H1 (cell line): ENCODE measurements around the gene ASB16. TPM values are rescaled to one million over a fixed set of nuclear protein-coding genes. Genes with fewer than 3 reads are reported as not detected.

ENCODE experiments used
- CTCF ChIA-PET: fragments of 300-600 bp; sonication (Branson Sonifier 250); formaldehyde crosslinking; loops from one replicate; lab custom pipeline; 2021; ENCODE audit not compliant: partially characterized antibody; lab: Charles Lee
- POLR2A ChIA-PET: fragments of 300-600 bp; sonication (Branson Sonifier 250); formaldehyde crosslinking; loops from one replicate; lab custom pipeline; 2021; ENCODE audit warnings: inconsistent platforms; ENCODE audit not compliant: partially characterized antibody; lab: Charles Lee
- DNase-seq, 2 experiments: peaks; one replicate each; pipeline versions ENCODE4 v3.0.0 to v3.0.0-alpha.2; 2010 to 2022; ENCODE audit warnings: low spot score in 2 of 2, low read depth in 1 of 2, mixed read lengths in 1 of 2
- FAIRE-seq: peaks from 2 replicates; lab custom pipeline; 2011; peaks lifted over from hg19 to GRCh38; lab: Jason Lieb, UNC
- H2AFZ ChIP-seq: 2 replicates; pipeline ENCODE4 v1.8.1; 2012; ENCODE audit warnings: low read length, inconsistent platforms
- H2AK5ac ChIP-seq: 2 replicates; pipeline ENCODE4 v1.6.1; 2013; ENCODE audit warnings: low read depth, low read length
- H2BK120ac ChIP-seq: replicated peaks from 2 replicates; pipeline ENCODE3; 2013; ENCODE audit warnings: low read depth, low read length, inconsistent platforms
- H2BK12ac ChIP-seq: 2 replicates; pipeline ENCODE4 v1.6.1; 2013; ENCODE audit warnings: low read depth, low read length
- H2BK15ac ChIP-seq: 2 replicates; pipeline ENCODE4 v1.6.1; 2013; ENCODE audit warnings: low read length
- H2BK20ac ChIP-seq: 2 replicates; pipeline ENCODE4 v1.6.1; 2013; ENCODE audit warnings: low read length
- H2BK5ac ChIP-seq: 2 replicates; pipeline ENCODE4 v1.6.1; 2013; ENCODE audit warnings: low read depth, low read length
- H3K14ac ChIP-seq: 2 replicates; pipeline ENCODE4 v1.6.1; 2013; ENCODE audit warnings: inconsistent platforms; ENCODE audit not compliant: insufficient read length
- H3K18ac ChIP-seq: 2 replicates; pipeline ENCODE4 v1.6.1; 2013; ENCODE audit warnings: low read length; ENCODE audit errors: extremely low read depth
- H3K23ac ChIP-seq: 2 replicates; pipeline ENCODE4 v1.6.1; 2013; ENCODE audit warnings: inconsistent platforms; ENCODE audit not compliant: insufficient read length
- H3K23me2 ChIP-seq: 2 replicates; pipeline ENCODE4 v1.6.1; 2013; ENCODE audit warnings: low read depth, low read length
- H3K27ac ChIP-seq: 2 replicates; pipeline ENCODE4 v1.6.1; 2011; ENCODE audit warnings: low read depth, low read length, inconsistent platforms
- H3K27me3 ChIP-seq, 4 experiments: replicated peaks in 1 of 4; 1 replicate in 1 of 4; 2 replicates in 3 of 4; pipeline versions ENCODE4 v1.6.1 to v1.8.1; 2011 to 2013; ENCODE audit warnings: low read length in 3 of 4, mild to moderate bottlenecking in 3 of 4, inconsistent platforms in 2 of 4, mixed read lengths in 2 of 4, moderate library complexity in 1 of 4; ENCODE audit not compliant: control insufficient read depth in 3 of 4, insufficient read depth in 3 of 4; ENCODE audit errors: extremely low read depth in 1 of 4
- H3K36me3 ChIP-seq, 4 experiments: 2 replicates each; pipeline versions ENCODE4 v1.6.1 to v1.8.1; 2011 to 2013; ENCODE audit warnings: mild to moderate bottlenecking in 4 of 4, low read length in 3 of 4, moderate library complexity in 2 of 4, control low read depth in 1 of 4, inconsistent platforms in 1 of 4; ENCODE audit not compliant: insufficient read depth in 4 of 4, control insufficient read depth in 2 of 4
- H3K4ac ChIP-seq: replicated peaks from 2 replicates; pipeline ENCODE3; 2013; ENCODE audit warnings: low read length, low read depth, mixed read lengths, inconsistent platforms; ENCODE audit not compliant: insufficient read length
- H3K4me1 ChIP-seq, 4 experiments: replicated peaks in 1 of 4; 1 replicate in 1 of 4; 2 replicates in 3 of 4; pipeline versions ENCODE4 v1.6.1 to v1.8.1; 2011 to 2013; ENCODE audit warnings: low read length in 3 of 4, inconsistent platforms in 2 of 4, mixed read lengths in 1 of 4; ENCODE audit not compliant: insufficient read depth in 4 of 4, control insufficient read depth in 3 of 4
- H3K4me2 ChIP-seq, 2 experiments: 2 replicates each; pipeline versions ENCODE4 v1.6.1 to v1.8.1; 2011 to 2013; ENCODE audit warnings: low read depth in 2 of 2, low read length in 2 of 2, control low read depth in 1 of 2, inconsistent platforms in 1 of 2, mild to moderate bottlenecking in 1 of 2; ENCODE audit not compliant: insufficient read depth in 1 of 2
- H3K4me3 ChIP-seq, 4 experiments: fragments of 200-600, 300-600 bp in 1 of 4; sonication (generic), shearing (Covaris generic), sonication (Bioruptor Twin) in 1 of 4; 2 replicates each; pipeline versions ENCODE4 v1.5.1 to v1.8.1; 2011 to 2016; ENCODE audit warnings: low read length in 4 of 4, low read depth in 3 of 4, control low read depth in 2 of 4, inconsistent platforms in 2 of 4, mild to moderate bottlenecking in 2 of 4, mixed read lengths in 1 of 4, moderate library complexity in 1 of 4; ENCODE audit not compliant: insufficient read depth in 2 of 4; ENCODE audit errors: extremely low read depth in 1 of 4
- H3K56ac ChIP-seq: replicated peaks from 2 replicates; pipeline ENCODE3; 2013; ENCODE audit warnings: low read depth, mild to moderate bottlenecking, mixed read lengths, low read length, inconsistent platforms; ENCODE audit not compliant: insufficient read length
- H3K79me1 ChIP-seq: 2 replicates; pipeline ENCODE4 v1.6.1; 2013; ENCODE audit warnings: low read depth, low read length, control low read depth
- H3K79me2 ChIP-seq, 2 experiments: 2 replicates each; pipeline versions ENCODE4 v1.6.1 to v1.8.1; 2012 to 2013; ENCODE audit warnings: low read length in 2 of 2, mild to moderate bottlenecking in 2 of 2, inconsistent platforms in 1 of 2; ENCODE audit not compliant: insufficient read depth in 2 of 2, control insufficient read depth in 1 of 2
- H3K9ac ChIP-seq, 4 experiments: replicated peaks in 1 of 4; 1 replicate in 1 of 4; 2 replicates in 3 of 4; pipeline versions ENCODE4 v1.6.1 to v1.8.1; 2011 to 2013; ENCODE audit warnings: low read depth in 3 of 4, low read length in 3 of 4, control low read depth in 2 of 4, mild to moderate bottlenecking in 2 of 4, moderate library complexity in 2 of 4, inconsistent platforms in 1 of 4; ENCODE audit errors: extremely low read depth in 1 of 4
- H3K9me3 ChIP-seq, 2 experiments: 2 replicates each; pipeline versions ENCODE4 v1.6.1 to v1.8.1; 2012 to 2013; ENCODE audit warnings: mild to moderate bottlenecking in 2 of 2, moderate library complexity in 2 of 2, control low read depth in 1 of 2, inconsistent platforms in 1 of 2, low read depth in 1 of 2, low read length in 1 of 2, mixed read lengths in 1 of 2; ENCODE audit not compliant: insufficient read depth in 2 of 2
- H4K20me1 ChIP-seq, 2 experiments: replicated peaks in 1 of 2; 2 replicates each; pipeline versions ENCODE3 to v1.8.1; 2011 to 2013; ENCODE audit warnings: inconsistent platforms in 2 of 2, low read length in 2 of 2, mild to moderate bottlenecking in 1 of 2; ENCODE audit not compliant: insufficient read depth in 2 of 2, control insufficient read depth in 1 of 2
- H4K5ac ChIP-seq: 2 replicates; pipeline ENCODE4 v1.6.1; 2013; ENCODE audit warnings: low read length, low read depth, mixed read lengths, inconsistent platforms; ENCODE audit not compliant: insufficient read length
- H4K8ac ChIP-seq: 2 replicates; pipeline ENCODE4 v1.8.0; 2013; ENCODE audit warnings: mild to moderate bottlenecking, moderate library complexity, low read length, inconsistent platforms; ENCODE audit not compliant: insufficient read depth; ENCODE audit errors: extremely low read depth
- H4K91ac ChIP-seq: replicated peaks from 2 replicates; pipeline ENCODE3; 2013; ENCODE audit warnings: low read length, mixed read lengths, inconsistent platforms; ENCODE audit not compliant: insufficient read length
- EZH2 ChIP-seq: fragments of 200-600 bp; sonication (generic); IDR thresholded peaks from 2 replicates; pipeline ENCODE4 v1.7.1; 2012; ENCODE audit warnings: low read depth, mild to moderate bottlenecking, moderate library complexity, low read length, inconsistent platforms; ENCODE audit not compliant: severe bottlenecking
- JUN ChIP-seq: IDR thresholded peaks from 2 replicates; pipeline ENCODE4 v1.6.1; 2011; ENCODE audit warnings: low read depth, mild to moderate bottlenecking, improper control_type of control experiment, low read length
- KDM1A ChIP-seq: fragments of 200-600, 300-600 bp; sonication (generic); IDR thresholded peaks from 2 replicates; pipeline ENCODE4 v1.7.1; 2016; ENCODE audit warnings: mild to moderate bottlenecking, low read length, borderline replicate concordance
- KDM5A ChIP-seq: fragments of 200-600 bp; IDR thresholded peaks from 2 replicates; pipeline ENCODE4 v1.7.1; 2012; ENCODE audit warnings: mild to moderate bottlenecking, low read length, inconsistent platforms, mixed read lengths
- PHF8 ChIP-seq: fragments of 200-600 bp; sonication (generic); conservative IDR thresholded peaks from 2 replicates; pipeline ENCODE4 v1.7.1; 2012; ENCODE audit warnings: low read depth, mild to moderate bottlenecking, inconsistent platforms, low read length, moderate library complexity
- POU5F1 ChIP-seq: IDR thresholded peaks from 2 replicates; pipeline ENCODE4 v1.6.1; 2011; ENCODE audit warnings: low read depth, mild to moderate bottlenecking, low read length, moderate library complexity
- RBBP5 ChIP-seq: IDR thresholded peaks from 2 replicates; pipeline ENCODE4 v1.7.1; 2012; ENCODE audit warnings: low read depth, mild to moderate bottlenecking, inconsistent platforms, low read length, moderate library complexity, borderline replicate concordance
- TAF7 ChIP-seq: optimal IDR thresholded peaks from 2 replicates; pipeline ENCODE3; 2011; ENCODE audit warnings: low read depth, mild to moderate bottlenecking, inconsistent platforms, low read length, moderate library complexity, borderline replicate concordance
- YY1 ChIP-seq: IDR thresholded peaks from 2 replicates; pipeline ENCODE4 v1.6.1; 2011; ENCODE audit warnings: low read depth, mild to moderate bottlenecking, low read length
- WGBS, 2 experiments: shearing (Covaris generic) in 1 of 2; methylation state at CpG; one replicate each; pipeline versions ENCODE4 v1.1.6 to v1.1.7; 2013 to 2015; ENCODE audit warnings: low lambda C conversion rate in 2 of 2, mixed read lengths in 2 of 2, inconsistent platforms in 1 of 2, low coverage in 1 of 2, missing lambda C conversion rate in 1 of 2; ENCODE audit not compliant: insufficient replicate concordance in 2 of 2, insufficient coverage in 1 of 2, insufficient read length in 1 of 2; ENCODE audit errors: extremely low coverage in 1 of 2, missing lambda C conversion rate in 1 of 2; 5-methylcytosine and 5-hydroxymethylcytosine counted together
- polyA plus RNA-seq, 7 experiments: library from polyadenylated mRNA; depleted of rRNA in 3 of 7; stranded (reverse) in 5 of 7; unstranded in 2 of 7; fragments of >200 nt in 5 of 7; fragments of 200-250 nt in 2 of 7; gene quantifications; 1 replicate in 5 of 7; 2 replicates in 1 of 7; 4 replicates in 1 of 7; pipeline versions ENCODE4 v1.2.1 to v1.2.3, GENCODE V29; 2011 to 2013; ENCODE audit warnings: missing spikeins in 2 of 7, mixed read lengths in 2 of 7
- total RNA-seq: library from RNA; stranded (reverse); fragmentation: NEBNext Ultra II Directional; extraction: Animal tissue kit (Norgen Biotek cat#: 25700); gene quantifications from 2 replicates; pipeline ENCODE4 v1.2.1, GENCODE V29; 2021

ASB16 gene
- total and polyA plus RNA-seq, 2 of the 8 experiments (the other 6 are each of a cell fraction or from before 2014, with no cell fraction given), result 0.05 TPM; not detected in 1

GRCh38 chr17:44164476-44164875 is 6.0 kb upstream of the ASB16 start:
- Histone ChIP-seq H2BK12ac (no peak overlapping the region), H2AFZ (no peak overlapping the region), H3K4me3 (no peak overlapping the region), H3K23ac (no peak overlapping the region), H3K4me1 (peaks cover 0 to 4% (median 0%) of the 10 kb centered on the region in 4 experiments; a peak in 4 of 7 replicates), H2BK20ac (no peak overlapping the region), H4K5ac (no peak overlapping the region), H4K8ac (no peak overlapping the region), H4K91ac (no peak overlapping the region), H3K79me2 (no peaks in the 10 kb centered on the region), H3K9me3 (no peaks in the 10 kb centered on the region), H2BK15ac (no peak overlapping the region), H3K9ac (no peak overlapping the region), H2BK120ac (no peak overlapping the region), H2AK5ac (no peak overlapping the region), H4K20me1 (peaks cover 0 to 2% of the 10 kb centered on the region in 2 experiments), H3K56ac (no peak overlapping the region), H3K23me2 (no peaks in the 10 kb centered on the region), H3K18ac (no peak overlapping the region), H3K79me1 (no peaks in the 10 kb centered on the region), H3K4me2 (no peak overlapping the region), H3K36me3 (peaks cover 8 to 18% (median 13%) of the 10 kb centered on the region in 4 experiments; a peak in 6 of 8 replicates), H3K27me3 (no peaks in the 10 kb centered on the region), H3K14ac (no peak overlapping the region), H3K27ac (no peak overlapping the region), H2BK5ac (no peak overlapping the region), H3K4ac (no peak overlapping the region)
- 100% methylated on average over 1 of the region's 1 CpG; no CpG with 5 or more reads in 1 of the 2 experiments for WGBS, 2 experiments
- POLR2A ChIA-PET, result interaction anchor here (1.4 kb wide), 1 partner anchor 8 kb away, joined by 7 read pairs; no protein-coding TSS in a partner anchor
- TF ChIP-seq KDM1A (no peak), JUN (no peak), PHF8 (no peak), EZH2 (no peak), POU5F1 (no peak), RBBP5 (no peak), TAF7 (no peak), YY1 (no peak), KDM5A (no peak)
- FAIRE-seq (no peak), DNase-seq (no peak)
- CTCF ChIA-PET, result interaction anchor here (3.7 kb wide), 1 partner anchor 13 kb away, joined by 22 read pairs; no protein-coding TSS in a partner anchor
